Rectal smooth muscle tissue (tissue), 1 donor: ENCODE data around the gene CHRNB2.

Experiments used
- H3K27ac ChIP-seq: one replicate; pipeline ENCODE4 v1.7.0; 2013; ENCODE audit warnings: low read depth, low read length, inconsistent platforms
- H3K27me3 ChIP-seq: one replicate; pipeline ENCODE4 v1.7.0; 2013; ENCODE audit warnings: low read length; ENCODE audit not compliant: control insufficient read depth, insufficient read depth
- H3K36me3 ChIP-seq: one replicate; pipeline ENCODE4 v1.7.0; 2013; ENCODE audit warnings: low read length; ENCODE audit not compliant: control insufficient read depth, insufficient read depth
- H3K4me1 ChIP-seq: one replicate; pipeline ENCODE4 v1.7.0; 2013; ENCODE audit warnings: low read length; ENCODE audit not compliant: control insufficient read depth, insufficient read depth
- H3K4me3 ChIP-seq: one replicate; pipeline ENCODE4 v1.7.0; 2013; ENCODE audit warnings: low read length
- H3K9ac ChIP-seq: one replicate; pipeline ENCODE4 v1.7.0; 2013; ENCODE audit warnings: low read length

The CHRNB2 gene

GRCh38 chr1:154541231-154541630 lies 26.3 kb upstream of the CHRNB2 start:
- Histone ChIP-seq H3K9ac (no peak overlapping the region), H3K27me3 (no peaks in the 10 kb centered on the region), H3K4me1 (no peaks in the 10 kb centered on the region), H3K36me3 (no peaks in the 10 kb centered on the region), H3K4me3 (no peak overlapping the region), H3K27ac (no peak overlapping the region)

DNA sequence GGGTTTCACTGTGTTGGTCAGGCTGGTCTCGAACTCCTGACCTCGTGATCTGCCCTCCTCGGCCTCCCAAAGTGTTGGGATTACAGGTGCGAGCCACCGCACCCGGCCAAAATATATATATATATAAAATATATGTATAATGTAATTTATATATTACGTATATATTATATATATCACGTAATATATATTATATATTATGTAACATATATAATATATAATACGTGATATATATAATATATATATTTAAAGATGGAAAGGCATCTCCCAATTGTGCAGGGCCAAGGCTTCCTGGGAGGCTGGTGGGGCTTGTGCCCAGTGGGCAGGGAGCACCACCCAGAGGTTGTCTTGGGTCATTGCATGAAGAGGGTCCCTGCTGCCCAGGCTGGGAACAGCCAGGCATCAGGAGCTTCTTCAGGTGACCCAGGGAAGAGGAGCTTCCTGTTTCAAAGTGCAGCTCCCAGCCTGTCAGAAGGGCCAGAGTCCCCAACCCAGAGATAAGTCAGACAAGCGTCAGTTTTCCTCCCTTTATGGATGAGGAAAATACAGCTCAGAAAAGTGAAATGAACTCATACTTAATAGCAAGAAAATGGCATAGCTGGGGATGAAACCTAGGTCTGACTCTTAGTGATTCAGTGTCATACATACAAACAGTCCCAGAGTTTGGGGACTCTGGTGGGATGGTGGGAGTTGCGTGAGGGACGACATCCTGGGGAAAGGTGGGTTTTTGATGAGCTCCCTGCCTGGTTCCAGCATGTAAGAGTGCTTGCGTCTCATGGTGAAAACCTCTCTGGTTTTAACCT lies 21.1 kb upstream of the CHRNB2 start:
- H3K36me3 ChIP-seq = peaks cover 14% of the 10 kb centered on the region
- no peak overlapping the region for H3K4me3 ChIP-seq
- H3K9ac ChIP-seq = no peak overlapping the region
- H3K27me3 ChIP-seq = no peaks in the 10 kb centered on the region
- H3K27ac ChIP-seq = no peak overlapping the region
- H3K4me1 ChIP-seq = no peaks in the 10 kb centered on the region

DNA sequence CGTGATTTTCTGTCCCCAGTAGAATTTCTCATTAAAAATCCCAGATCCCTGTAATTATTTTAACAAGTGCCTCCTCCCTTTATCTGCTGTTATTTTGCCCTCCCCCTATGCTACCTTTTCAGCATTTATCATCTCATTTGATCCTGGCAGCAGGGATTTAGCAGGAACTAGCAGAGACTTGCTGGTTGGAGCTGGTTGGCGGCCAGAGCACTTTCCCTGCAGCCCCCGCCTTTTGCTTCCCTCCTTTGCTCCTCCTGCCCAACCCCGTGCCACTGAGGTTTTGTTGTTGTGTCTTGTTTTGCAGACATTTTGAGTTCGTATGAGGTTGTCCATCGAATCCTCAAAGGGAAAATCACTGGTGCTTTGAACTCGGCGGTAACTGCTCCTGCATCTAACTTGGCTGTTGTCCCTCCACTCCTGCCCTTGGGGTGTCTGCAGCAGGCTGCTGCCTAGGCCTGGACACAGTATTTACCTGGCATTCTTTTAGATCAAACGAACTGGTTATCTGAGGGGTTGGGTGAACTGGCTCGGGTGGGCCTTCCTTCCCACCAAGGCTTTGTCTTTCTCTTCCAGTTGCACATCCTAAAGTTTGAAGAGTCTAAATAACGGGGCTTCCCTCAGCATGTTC lies 20.4 kb upstream of the CHRNB2 start:
- no peaks in the 10 kb centered on the region for H3K4me1 ChIP-seq
- H3K4me3 ChIP-seq = no peak overlapping the region
- no peaks in the 10 kb centered on the region for H3K27me3 ChIP-seq
- H3K9ac ChIP-seq = no peak overlapping the region
- peaks cover 21% of the 10 kb centered on the region for H3K36me3 ChIP-seq
- H3K27ac ChIP-seq = no peak overlapping the region

- Histone ChIP-seq H3K4me1 (peaks cover under 1% of the 10 kb centered on the region), H3K27me3 (no peaks in the 10 kb centered on the region), H3K4me3 (no peak overlapping the region), H3K27ac (no peak overlapping the region), H3K9ac (no peak overlapping the region), H3K36me3 (peaks cover 27% of the 10 kb centered on the region)
Observed at GRCh38 chr1:154548028-154548427, 19.6 kb upstream of the CHRNB2 start.

DNA sequence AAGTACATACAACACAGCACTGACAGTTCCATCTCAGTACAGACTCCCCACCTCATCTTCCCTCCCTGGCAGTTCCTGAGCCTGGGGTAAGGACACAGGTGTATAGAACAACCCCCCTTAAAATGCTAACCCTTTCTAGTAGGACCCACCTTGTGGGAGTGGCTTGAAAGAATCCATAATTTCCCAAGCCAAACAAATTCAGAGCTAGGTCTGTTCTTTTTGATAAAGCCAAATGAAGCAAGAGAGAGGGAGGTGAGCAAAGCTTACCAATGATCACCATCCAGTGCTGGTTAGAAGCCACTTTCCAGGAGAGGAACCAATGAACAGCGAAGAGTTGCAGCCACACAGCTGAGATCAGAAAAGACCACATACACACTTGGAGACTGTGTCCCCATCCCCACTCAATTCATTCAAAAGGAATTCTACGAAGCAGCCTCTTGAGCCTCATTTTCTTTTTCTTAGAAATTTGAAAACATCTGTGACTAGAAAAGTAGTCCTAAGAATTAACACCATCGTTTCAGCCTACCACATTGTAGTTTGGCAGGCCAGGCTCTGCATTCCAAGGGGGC lies 18.3 kb upstream of the CHRNB2 start:
- Histone ChIP-seq H3K27ac (no peak overlapping the region), H3K4me3 (no peak overlapping the region), H3K27me3 (no peaks in the 10 kb centered on the region), H3K4me1 (peaks cover 11% of the 10 kb centered on the region), H3K9ac (no peak overlapping the region), H3K36me3 (peaks cover 36% of the 10 kb centered on the region)

- Histone ChIP-seq H3K4me3 (no peak overlapping the region), H3K27ac (no peak overlapping the region), H3K9ac (no peak overlapping the region), H3K27me3 (no peaks in the 10 kb centered on the region), H3K4me1 (peaks cover 11% of the 10 kb centered on the region), H3K36me3 (peaks cover 40% of the 10 kb centered on the region)
Observed at GRCh38 chr1:154550070-154550469, 17.5 kb upstream of the CHRNB2 start.

GRCh38 chr1:154550657-154551056 lies 16.9 kb upstream of the CHRNB2 start:
- H3K4me3 ChIP-seq = no peak overlapping the region
- H3K36me3 ChIP-seq = peaks cover 45% of the 10 kb centered on the region
- H3K27ac ChIP-seq = no peak overlapping the region
- H3K4me1 ChIP-seq = peaks cover 11% of the 10 kb centered on the region
- H3K9ac ChIP-seq = no peak overlapping the region
- no peaks in the 10 kb centered on the region for H3K27me3 ChIP-seq

GRCh38 chr1:154551474-154551873 lies 16.1 kb upstream of the CHRNB2 start:
- H3K36me3 ChIP-seq = peaks cover 45% of the 10 kb centered on the region
- peaks cover 16% of the 10 kb centered on the region for H3K4me1 ChIP-seq

DNA sequence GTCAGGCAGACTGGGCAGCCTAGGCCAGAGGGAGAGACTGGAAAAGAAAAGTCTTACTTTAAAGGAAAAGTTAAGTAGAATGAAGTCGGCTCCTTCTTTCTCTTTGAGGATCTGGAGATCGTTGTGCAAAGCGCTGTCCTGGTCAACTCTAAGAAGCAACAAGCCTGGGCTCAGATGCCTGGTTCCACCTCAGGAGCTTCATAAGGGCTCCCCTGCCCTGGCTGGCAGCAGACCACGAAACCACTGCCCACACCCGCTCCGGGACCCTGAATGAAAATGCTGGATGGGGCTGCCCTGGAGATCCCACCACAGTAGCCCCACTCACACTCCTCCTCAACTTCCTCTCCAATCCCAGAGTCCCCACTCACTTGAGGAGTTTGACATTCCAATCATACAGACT lies 15.5 kb upstream of the CHRNB2 start:
- H3K27me3 ChIP-seq = no peaks in the 10 kb centered on the region
- no peak overlapping the region for H3K27ac ChIP-seq
- H3K9ac ChIP-seq = no peak overlapping the region
- peaks cover 45% of the 10 kb centered on the region for H3K36me3 ChIP-seq
- peaks cover 21% of the 10 kb centered on the region for H3K4me1 ChIP-seq
- H3K4me3 ChIP-seq = no peak overlapping the region

More at GRCh38 chr1:154551474-154551873, 16.1 kb upstream of the CHRNB2 start:
- Histone ChIP-seq H3K9ac (no peak overlapping the region), H3K27ac (no peak overlapping the region), H3K4me3 (no peak overlapping the region), H3K27me3 (no peaks in the 10 kb centered on the region)

DNA sequence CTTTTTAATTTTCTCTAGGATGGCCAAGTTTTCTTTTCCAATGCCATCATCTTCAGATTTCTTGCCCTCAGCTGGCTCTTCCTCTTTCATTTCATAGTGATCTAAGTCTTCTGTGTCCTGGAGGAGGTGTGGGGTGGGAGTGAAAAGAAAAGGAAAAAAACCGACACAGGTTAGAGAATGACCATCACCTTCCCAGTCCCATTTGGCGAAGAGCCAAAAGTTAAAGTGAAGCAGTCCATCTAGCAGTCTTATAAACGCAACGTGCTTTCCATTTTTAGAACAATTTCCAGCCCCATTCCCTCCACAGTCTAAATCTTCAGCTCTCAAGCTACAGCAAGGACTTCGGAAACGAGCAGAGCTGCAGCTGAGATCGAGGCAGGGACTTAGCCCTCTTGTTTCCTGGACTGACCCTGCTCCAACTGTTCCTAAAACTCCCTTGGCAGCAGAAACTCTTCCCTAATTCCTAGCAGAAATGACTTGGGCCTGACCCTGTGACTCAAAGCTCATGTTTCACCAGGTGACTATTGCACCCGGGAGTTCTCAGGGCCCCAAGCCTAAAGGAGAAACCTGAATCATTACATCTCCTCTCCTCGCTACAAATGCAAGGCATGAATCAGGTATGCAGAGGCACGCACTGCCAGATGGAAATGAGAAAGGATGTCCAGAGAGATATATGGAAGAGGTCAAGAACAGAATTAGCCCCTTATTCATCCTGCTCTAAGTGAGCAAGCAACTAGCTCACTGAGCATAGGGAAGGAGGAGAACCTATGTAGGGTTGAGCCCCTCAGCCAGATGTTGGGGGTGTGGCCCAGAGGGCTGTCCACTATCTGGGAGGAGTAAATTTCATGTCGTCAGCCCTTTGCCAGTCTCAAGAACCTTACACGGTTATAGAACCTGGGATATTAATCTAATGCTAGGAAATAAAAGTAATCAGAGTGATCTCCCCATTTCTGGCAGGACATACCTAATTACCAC lies 14.2 kb upstream of the CHRNB2 start:
- peaks cover 28% of the 10 kb centered on the region for H3K4me1 ChIP-seq

DNA sequence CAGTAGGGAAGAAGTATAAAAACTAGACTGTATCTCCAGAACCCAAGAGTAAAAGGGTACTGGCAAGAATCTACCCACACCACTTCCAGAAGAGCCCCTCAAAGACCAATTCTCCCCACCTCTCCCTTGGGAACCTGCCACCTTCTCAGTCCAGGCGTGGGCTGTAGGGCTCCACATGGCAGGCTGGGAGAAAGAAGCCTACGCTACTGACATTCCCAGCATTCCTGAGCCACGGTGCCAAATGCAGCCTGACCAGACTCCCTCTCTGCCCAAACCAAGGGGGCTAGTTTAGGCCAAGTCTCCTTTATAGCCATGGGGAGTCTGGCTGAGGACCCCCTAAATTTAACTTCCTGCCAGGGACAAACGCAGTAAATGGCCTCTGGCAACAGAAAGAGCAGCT lies 11.2 kb upstream of the CHRNB2 start:
- Histone ChIP-seq H3K27me3 (no peaks in the 10 kb centered on the region), H3K27ac (no peak overlapping the region), H3K4me1 (peaks cover 31% of the 10 kb centered on the region), H3K36me3 (peaks cover 32% of the 10 kb centered on the region), H3K9ac (no peak overlapping the region), H3K4me3 (peak overlapping the region; percentile 80)

More for the DNA sequence above, 14.2 kb upstream of the CHRNB2 start:
- H3K9ac ChIP-seq = no peak overlapping the region
- H3K27me3 ChIP-seq = no peaks in the 10 kb centered on the region
- H3K4me3 ChIP-seq = no peak overlapping the region
- H3K36me3 ChIP-seq = peaks cover 45% of the 10 kb centered on the region
- H3K27ac ChIP-seq = no peak overlapping the region
